AG09319 (cell line): ENCODE data around the gene NIPAL3.
A peak's percentile ranks its signal among the peaks of the same experiment; 100 is the strongest.

ENCODE experiments used
- DNase-seq: peaks from one replicate; pipeline ENCODE4 v3.0.0-alpha.2; 2010; ENCODE audit warnings: low read depth; ENCODE audit errors: extremely low read depth
- TF ChIP-seq, protein P1 (sequence below): IDR thresholded peaks from 2 replicates; pipeline ENCODE4 v1.5.1; 2011; ENCODE audit warnings: low read depth, mild to moderate bottlenecking, inconsistent platforms, low read length, moderate library complexity

NIPAL3 gene

GRCh38 chr1:24385160-24385940, 30.3 kb upstream of the NIPAL3 start:
- no peak for DNase-seq
- TF ChIP-seq, protein P1, sequence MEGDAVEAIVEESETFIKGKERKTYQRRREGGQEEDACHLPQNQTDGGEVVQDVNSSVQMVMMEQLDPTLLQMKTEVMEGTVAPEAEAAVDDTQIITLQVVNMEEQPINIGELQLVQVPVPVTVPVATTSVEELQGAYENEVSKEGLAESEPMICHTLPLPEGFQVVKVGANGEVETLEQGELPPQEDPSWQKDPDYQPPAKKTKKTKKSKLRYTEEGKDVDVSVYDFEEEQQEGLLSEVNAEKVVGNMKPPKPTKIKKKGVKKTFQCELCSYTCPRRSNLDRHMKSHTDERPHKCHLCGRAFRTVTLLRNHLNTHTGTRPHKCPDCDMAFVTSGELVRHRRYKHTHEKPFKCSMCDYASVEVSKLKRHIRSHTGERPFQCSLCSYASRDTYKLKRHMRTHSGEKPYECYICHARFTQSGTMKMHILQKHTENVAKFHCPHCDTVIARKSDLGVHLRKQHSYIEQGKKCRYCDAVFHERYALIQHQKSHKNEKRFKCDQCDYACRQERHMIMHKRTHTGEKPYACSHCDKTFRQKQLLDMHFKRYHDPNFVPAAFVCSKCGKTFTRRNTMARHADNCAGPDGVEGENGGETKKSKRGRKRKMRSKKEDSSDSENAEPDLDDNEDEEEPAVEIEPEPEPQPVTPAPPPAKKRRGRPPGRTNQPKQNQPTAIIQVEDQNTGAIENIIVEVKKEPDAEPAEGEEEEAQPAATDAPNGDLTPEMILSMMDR: peak; percentile 31

GRCh38 chr1:24386241-24386640, 29.4 kb upstream of the NIPAL3 start:
- TF ChIP-seq, protein P1: no peak
- DNase-seq: no peak

GRCh38 chr1:24386931-24387330, 28.7 kb upstream of the NIPAL3 start:
- no peak for DNase-seq
- TF ChIP-seq, protein P1: no peak

- DNase-seq: no peak
- TF ChIP-seq, protein P1: no peak
Measured at GRCh38 chr1:24387636-24388175, 27.9 kb upstream of the NIPAL3 start.

- DNase-seq: no peak
- TF ChIP-seq, protein P1: no peak
Measured at GRCh38 chr1:24388331-24388885, 27.2 kb upstream of the NIPAL3 start.

DNA sequence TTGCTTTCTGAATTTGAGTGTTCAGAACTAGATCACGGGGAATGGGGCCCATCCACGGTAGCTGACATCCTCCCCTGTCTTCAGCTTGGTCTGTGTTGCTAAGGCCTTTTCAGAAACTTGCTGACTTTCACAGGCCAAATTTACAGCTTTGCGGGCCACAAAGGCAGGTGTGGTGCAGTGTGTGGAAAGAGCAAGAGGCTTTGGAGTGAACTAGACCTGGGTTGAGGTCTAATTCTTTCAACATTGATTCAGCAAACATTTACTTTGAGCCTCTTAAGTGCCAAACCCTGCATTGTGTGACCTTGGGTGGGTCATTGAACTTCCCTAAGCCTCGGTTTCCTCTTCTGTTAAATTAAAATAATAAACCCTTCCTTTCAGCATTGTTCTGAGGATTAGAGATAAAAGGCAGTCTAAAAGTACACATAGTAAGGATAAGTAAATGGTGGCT, 26.3 kb upstream of the NIPAL3 start:
- DNase-seq: no peak
- TF ChIP-seq, protein P1: no peak
